Measurements from ENCODE around the gene TAL1.
"Not testable (repeated sequence)": the region's sequence is repeated elsewhere in the genome, so short reads cannot be mapped to it uniquely, and the experiment has no call there.

Gene TAL1

DNA sequence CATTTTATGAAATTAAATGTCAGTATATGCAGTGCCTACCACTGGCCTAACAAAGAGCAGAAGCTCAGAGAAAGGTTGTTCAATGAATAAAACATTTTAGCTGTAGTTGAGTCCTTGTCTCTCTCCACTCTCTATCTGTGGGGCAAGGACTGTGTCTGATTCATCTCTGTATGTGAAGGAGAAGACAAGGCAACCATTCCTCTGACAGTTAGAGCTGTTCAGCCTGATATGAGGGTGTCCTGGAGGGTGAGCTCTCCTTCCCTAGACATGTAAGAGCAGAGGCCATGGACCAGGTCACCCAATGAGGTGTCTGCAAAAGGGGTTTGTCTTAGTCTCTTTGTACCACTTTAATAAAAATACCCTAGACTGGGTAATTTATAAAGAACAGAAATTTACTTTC lies 37.7 kb downstream of the TAL1 start:
- no peak for DNase-seq
- no peaks in the 10 kb centered on the region for H3K79me2 ChIP-seq (ENCODE audit: low read length)
- no peaks in the 10 kb centered on the region for H3K9me2 ChIP-seq (replicated peaks; ENCODE audit: insufficient read depth, low read length)
- H3K4me2 ChIP-seq (ENCODE audit: low read depth, low read length), result no peak overlapping the region
- H3K27me3 ChIP-seq (replicated peaks; ENCODE audit: insufficient read depth, low read length), result no peaks in the 10 kb centered on the region
- H3K9ac ChIP-seq (ENCODE audit: low read length), result no peak overlapping the region
- TF ChIP-seq, protein P1, sequence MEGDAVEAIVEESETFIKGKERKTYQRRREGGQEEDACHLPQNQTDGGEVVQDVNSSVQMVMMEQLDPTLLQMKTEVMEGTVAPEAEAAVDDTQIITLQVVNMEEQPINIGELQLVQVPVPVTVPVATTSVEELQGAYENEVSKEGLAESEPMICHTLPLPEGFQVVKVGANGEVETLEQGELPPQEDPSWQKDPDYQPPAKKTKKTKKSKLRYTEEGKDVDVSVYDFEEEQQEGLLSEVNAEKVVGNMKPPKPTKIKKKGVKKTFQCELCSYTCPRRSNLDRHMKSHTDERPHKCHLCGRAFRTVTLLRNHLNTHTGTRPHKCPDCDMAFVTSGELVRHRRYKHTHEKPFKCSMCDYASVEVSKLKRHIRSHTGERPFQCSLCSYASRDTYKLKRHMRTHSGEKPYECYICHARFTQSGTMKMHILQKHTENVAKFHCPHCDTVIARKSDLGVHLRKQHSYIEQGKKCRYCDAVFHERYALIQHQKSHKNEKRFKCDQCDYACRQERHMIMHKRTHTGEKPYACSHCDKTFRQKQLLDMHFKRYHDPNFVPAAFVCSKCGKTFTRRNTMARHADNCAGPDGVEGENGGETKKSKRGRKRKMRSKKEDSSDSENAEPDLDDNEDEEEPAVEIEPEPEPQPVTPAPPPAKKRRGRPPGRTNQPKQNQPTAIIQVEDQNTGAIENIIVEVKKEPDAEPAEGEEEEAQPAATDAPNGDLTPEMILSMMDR (IDR thresholded peaks at IDR 0.05; ENCODE audit: low read length), result no peak
- TF ChIP-seq EZH2phosphoT487 (IDR thresholded peaks at IDR 0.05; ENCODE audit: low read length), result no peak
- TF ChIP-seq EZH2 (optimal IDR thresholded peaks at IDR 0.05; ENCODE audit: low read depth, low read length), result no peak
- no peaks in the 10 kb centered on the region for H3K36me3 ChIP-seq (replicated peaks; ENCODE audit: insufficient read depth, low read length)
- H4K20me1 ChIP-seq (ENCODE audit: insufficient read depth, low read length), result no peaks in the 10 kb centered on the region
- no peak overlapping the region for H3K4me3 ChIP-seq (ENCODE audit: low read length)
- H3K4me1 ChIP-seq (ENCODE audit: low read length), result no peaks in the 10 kb centered on the region
- H3K9me3 ChIP-seq (replicated peaks; ENCODE audit: insufficient read depth, low read length), result no peaks in the 10 kb centered on the region
- no peak overlapping the region for H3K27ac ChIP-seq (ENCODE audit: low read length)
- no peak overlapping the region for H2AFZ ChIP-seq (ENCODE audit: low read length)
- no peaks in the 10 kb centered on the region for H3F3A ChIP-seq (ENCODE audit: insufficient read depth, low read length)

DNA sequence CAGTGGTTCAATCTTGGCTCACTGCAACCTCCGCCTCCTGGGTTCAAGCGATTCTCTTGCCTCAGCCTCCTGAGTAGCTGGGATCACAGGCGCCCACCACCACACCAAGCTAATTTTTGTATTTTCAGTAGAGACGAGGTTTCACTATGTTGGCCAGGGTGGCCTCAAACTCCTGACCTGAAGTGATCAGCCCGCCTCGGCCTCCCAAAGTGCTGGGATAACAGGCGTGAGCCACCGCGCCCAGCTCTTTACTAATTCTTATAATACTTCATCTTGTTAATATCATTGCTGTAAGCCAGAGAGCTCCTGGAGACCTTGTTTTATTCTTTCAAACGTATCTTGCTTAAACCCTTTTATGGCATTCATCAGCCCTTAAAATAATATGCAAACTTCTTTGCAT lies 38.5 kb downstream of the TAL1 start:
- H3K36me3 ChIP-seq (replicated peaks; ENCODE audit: insufficient read depth, low read length); H3K27ac ChIP-seq (ENCODE audit: low read length); H3K27me3 ChIP-seq (replicated peaks; ENCODE audit: insufficient read depth, low read length); H3K9ac ChIP-seq (ENCODE audit: low read length); H3F3A ChIP-seq (ENCODE audit: insufficient read depth, low read length); H3K4me2 ChIP-seq (ENCODE audit: low read depth, low read length); H4K20me1 ChIP-seq (ENCODE audit: insufficient read depth, low read length); DNase-seq; H3K4me1 ChIP-seq (ENCODE audit: low read length); H2AFZ ChIP-seq (ENCODE audit: low read length); H3K9me3 ChIP-seq (replicated peaks; ENCODE audit: insufficient read depth, low read length); H3K79me2 ChIP-seq (ENCODE audit: low read length); H3K9me2 ChIP-seq (replicated peaks; ENCODE audit: insufficient read depth, low read length); H3K4me3 ChIP-seq (ENCODE audit: low read length): not testable (repeated sequence)

DNA sequence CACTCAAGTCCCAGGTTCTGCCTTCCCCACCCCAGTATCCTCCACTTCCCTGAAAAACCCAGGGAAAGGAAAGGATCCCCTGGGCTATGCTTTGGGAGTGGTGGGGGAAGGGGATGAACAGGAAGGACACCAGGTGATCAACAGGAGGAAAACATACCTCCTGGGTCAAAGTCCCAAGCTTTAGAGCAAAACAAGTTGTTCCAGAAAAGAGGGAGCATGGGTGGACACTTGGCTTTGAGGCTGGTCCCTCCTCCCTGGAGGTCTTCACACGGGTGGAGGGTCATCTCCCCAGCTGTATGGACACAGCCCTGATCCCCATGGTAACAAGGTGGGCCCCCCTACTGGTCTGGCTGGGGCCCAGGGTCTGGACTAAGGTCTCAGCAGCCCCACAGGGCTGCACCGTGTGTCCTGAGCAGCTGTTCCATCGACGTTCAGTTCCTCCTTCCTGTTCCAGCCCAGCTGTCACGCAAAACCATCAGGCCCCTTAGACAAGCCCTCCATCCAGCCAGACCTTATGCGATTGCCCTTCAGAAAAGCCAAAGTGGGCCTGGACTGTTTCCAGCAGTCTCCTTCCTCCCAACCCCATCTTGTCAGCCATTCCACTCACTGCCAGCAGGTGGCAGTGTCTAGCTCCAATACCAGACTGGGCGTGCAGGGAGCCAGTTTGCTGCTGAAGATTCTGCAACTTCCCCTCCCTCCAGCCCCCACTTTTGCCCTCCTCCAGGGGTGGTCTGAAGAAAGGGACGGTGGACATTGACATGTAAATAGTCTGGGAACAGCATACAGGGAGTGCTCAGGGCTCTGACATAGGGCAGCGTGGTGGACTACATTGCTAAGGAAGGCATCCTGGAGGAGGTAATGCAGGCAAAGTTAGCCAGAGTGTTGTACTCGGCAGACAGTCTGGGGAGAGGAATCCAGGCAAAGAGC lies 39.3 kb downstream of the TAL1 start:
- no peak overlapping the region for H3K27ac ChIP-seq (ENCODE audit: low read length)
- H3K9me3 ChIP-seq (replicated peaks; ENCODE audit: insufficient read depth, low read length), result no peaks in the 10 kb centered on the region
- no peaks in the 10 kb centered on the region for H4K20me1 ChIP-seq (ENCODE audit: insufficient read depth, low read length)
- H3K27me3 ChIP-seq (replicated peaks; ENCODE audit: insufficient read depth, low read length), result no peaks in the 10 kb centered on the region
- H3K36me3 ChIP-seq (replicated peaks; ENCODE audit: insufficient read depth, low read length), result no peaks in the 10 kb centered on the region
- TF ChIP-seq, protein P1 (IDR thresholded peaks at IDR 0.05; ENCODE audit: low read length), result peak; percentile 97
- TF ChIP-seq EZH2phosphoT487 (IDR thresholded peaks at IDR 0.05; ENCODE audit: low read length), result no peak
- DNase-seq, result peak; percentile 54
- H3K79me2 ChIP-seq (ENCODE audit: low read length), result no peaks in the 10 kb centered on the region
- no peaks in the 10 kb centered on the region for H3K4me1 ChIP-seq (ENCODE audit: low read length)
- no peak overlapping the region for H3K9ac ChIP-seq (ENCODE audit: low read length)
- H3K4me3 ChIP-seq (ENCODE audit: low read length), result no peak overlapping the region
- H3F3A ChIP-seq (ENCODE audit: insufficient read depth, low read length), result no peaks in the 10 kb centered on the region
- H3K9me2 ChIP-seq (replicated peaks; ENCODE audit: insufficient read depth, low read length), result no peaks in the 10 kb centered on the region
- peak overlapping the region; percentile 13; the same call in 1 of the 2 replicates for H3K4me2 ChIP-seq (ENCODE audit: low read depth, low read length)
- no peak overlapping the region; the same call in 1 of the 2 replicates for H2AFZ ChIP-seq (ENCODE audit: low read length)

GRCh38 chr1:47191940-47192457 lies 40.0 kb downstream of the TAL1 start:
- Histone ChIP-seq H3K4me2 (ENCODE audit: low read depth, low read length) (no peak overlapping the region), H3K4me1 (ENCODE audit: low read length) (no peaks in the 10 kb centered on the region), H3F3A (ENCODE audit: insufficient read depth, low read length) (no peaks in the 10 kb centered on the region), H3K9ac (ENCODE audit: low read length) (no peak overlapping the region), H3K27me3 (replicated peaks; ENCODE audit: insufficient read depth, low read length) (no peaks in the 10 kb centered on the region), H4K20me1 (ENCODE audit: insufficient read depth, low read length) (no peaks in the 10 kb centered on the region), H3K79me2 (ENCODE audit: low read length) (no peaks in the 10 kb centered on the region), H2AFZ (ENCODE audit: low read length) (no peak overlapping the region), H3K9me2 (replicated peaks; ENCODE audit: insufficient read depth, low read length) (no peaks in the 10 kb centered on the region), H3K27ac (ENCODE audit: low read length) (no peak overlapping the region), H3K36me3 (replicated peaks; ENCODE audit: insufficient read depth, low read length) (no peaks in the 10 kb centered on the region), H3K9me3 (replicated peaks; ENCODE audit: insufficient read depth, low read length) (no peaks in the 10 kb centered on the region), H3K4me3 (ENCODE audit: low read length) (no peak overlapping the region)
- DNase-seq, result no peak
- TF ChIP-seq, protein P1 (IDR thresholded peaks at IDR 0.05; ENCODE audit: low read length), result no peak
- TF ChIP-seq EZH2 (optimal IDR thresholded peaks at IDR 0.05; ENCODE audit: low read depth, low read length) (no peak), EZH2phosphoT487 (IDR thresholded peaks at IDR 0.05; ENCODE audit: low read length) (no peak)

Data from MM.1S (cell line).